GM19468 (cell line): ENCODE measurements around the gene ACTRT2.

Experiments used
- ATAC-seq: cut with Tn5 transposase; IDR thresholded peaks from one replicate; pipeline ENCODE4 v1.9.1; 2021; ENCODE audit warnings: mild to moderate bottlenecking, moderate library complexity, moderate number of reproducible peaks; ENCODE audit not compliant: unreplicated experiment; ENCODE audit errors: extremely low read depth

Gene ACTRT2

DNA sequence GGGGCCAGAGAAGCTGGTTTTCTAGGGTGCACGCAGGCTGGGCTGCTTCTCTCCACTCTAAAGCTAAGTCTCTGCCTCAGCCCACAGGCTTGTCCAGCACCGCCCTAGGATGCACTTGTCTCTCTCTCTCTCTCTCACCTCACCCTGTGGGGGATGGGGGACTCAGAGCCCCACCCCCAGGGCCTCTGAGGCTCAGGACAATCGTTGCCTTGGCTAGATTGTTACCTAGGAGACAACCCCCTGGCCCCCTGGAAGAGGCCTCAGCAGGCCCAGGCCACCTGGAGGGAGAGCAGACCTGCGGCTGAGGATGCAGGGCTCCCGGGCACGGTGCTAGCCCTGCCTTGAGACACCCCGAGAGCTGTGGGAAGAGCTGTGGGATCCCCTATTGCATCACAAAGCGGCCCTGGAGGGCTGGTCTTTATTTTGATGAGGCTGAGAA, at the start of gene ACTRT2:
TSS of gene ACTRT2 (plus strand) at position 235 of the 439 bp plus-strand sequence. CDS start 220 bp downstream, outside the sequence.
- no peak for ATAC-seq

DNA sequence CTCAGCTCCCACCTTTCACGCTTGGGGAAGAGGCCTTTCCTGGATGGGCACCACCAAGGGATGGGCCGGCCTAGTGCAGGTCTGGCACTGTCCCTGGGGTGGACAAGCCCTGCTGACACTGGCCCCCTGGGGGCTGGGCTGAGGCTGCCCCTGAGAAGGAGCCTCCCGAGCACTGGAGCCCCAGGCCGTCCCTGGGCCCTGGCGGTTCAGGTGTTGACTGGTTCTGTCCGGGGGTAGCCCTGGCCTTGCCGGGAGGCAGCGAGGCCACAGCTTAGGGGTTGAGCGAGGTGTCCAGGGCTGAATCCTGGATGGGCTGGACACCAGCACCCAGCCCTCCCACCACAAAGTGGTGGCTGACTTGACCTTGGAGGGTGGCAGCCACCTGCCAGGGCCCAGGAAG, 49.7 kb upstream of the ACTRT2 start:
- ATAC-seq, result no peak

DNA sequence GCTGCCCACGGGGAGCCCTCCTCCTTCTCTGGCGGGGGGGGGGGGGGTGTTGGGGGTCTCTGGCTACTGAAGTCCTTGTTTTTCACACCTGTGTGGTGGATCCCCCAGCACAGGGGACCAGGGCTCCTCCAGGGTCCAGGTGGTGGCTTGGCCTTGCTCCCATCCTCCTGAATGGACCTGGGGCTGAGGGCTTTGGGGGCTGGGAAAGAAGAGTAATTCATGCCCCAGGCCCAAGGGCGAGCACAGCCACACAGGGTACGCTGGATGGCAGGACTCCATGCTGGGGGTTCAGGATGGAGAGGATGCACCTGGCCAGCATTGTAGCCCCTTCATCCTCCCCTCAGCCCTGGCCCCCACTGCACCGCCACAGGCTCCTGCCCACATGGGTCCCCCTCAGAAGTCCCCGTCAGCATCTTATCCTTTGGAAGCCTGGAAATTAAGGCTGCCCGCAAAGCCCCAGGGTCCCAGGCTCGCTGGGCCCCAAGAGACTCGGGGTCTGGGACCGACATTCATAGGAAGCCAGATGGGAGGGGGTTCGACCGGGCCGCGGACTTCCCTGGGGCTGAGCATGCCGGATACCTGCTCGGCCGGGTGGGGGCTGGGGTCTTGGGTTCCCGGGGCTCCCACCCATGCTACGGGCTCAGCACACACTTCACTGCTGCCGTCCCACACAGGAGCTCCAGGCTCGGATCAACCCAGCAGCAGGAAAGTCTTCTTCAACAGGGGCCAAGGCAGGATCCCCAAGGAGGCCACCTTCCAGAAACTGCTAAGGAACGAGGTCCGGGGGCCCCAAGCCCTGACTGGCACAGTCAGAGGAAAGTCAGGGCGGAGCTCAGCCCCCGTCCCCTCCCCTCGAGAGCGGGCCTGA, 49.0 kb upstream of the ACTRT2 start:
- no peak for ATAC-seq

GRCh38 chr1:2972879-2973575, 48.2 kb upstream of the ACTRT2 start:
- ATAC-seq, result no peak

DNA sequence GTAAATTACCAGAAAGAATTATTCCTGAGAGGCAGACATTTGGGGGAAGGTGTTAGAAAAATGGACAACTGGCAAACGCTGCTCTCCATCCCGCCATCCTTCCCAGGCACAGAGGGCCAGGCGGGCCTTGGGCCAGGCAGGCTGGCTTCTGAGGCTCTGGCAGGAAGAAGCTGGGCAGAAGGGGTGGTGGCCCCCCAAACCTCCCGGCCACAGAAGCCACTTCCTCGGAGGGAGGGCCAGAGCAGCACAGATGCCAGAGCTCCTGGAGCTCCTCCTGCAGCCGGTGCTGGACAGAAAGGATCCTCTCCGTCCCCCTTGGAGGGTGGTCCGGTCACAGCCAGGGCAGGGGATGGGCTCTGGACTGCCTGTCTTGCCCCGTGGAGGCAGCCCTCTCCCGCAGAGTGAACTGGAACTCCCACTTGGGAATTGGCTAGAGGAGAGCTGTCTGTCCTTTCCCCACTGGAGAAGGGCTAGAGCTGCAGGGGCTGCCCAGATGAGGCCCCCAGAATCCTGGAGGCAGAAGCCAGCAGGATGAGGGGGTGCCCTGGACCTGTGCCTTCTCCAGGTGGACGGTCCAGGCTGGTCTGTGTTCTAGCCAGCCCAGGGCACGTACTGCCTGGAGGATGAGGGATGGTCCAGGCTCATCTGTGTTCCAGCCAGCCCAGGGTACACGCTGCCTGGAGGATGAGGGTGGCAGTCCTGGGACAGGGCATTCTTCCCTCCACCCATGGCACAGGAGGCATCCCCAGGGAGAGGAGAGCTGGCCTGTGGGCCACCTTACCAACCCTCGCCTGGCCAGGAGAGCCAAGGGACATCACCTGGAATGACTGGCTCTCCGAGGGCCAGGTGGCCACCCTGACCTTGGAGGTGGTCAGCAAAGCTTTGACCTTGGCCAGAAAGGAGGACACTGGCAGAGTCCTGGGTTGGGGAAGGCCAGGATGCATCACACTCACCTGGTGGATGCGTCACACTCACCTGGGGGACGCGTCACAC, 47.4 kb upstream of the ACTRT2 start:
- no peak for ATAC-seq

GRCh38 chr1:2974701-2975301, 46.5 kb upstream of the ACTRT2 start:
- ATAC-seq, result no peak

DNA sequence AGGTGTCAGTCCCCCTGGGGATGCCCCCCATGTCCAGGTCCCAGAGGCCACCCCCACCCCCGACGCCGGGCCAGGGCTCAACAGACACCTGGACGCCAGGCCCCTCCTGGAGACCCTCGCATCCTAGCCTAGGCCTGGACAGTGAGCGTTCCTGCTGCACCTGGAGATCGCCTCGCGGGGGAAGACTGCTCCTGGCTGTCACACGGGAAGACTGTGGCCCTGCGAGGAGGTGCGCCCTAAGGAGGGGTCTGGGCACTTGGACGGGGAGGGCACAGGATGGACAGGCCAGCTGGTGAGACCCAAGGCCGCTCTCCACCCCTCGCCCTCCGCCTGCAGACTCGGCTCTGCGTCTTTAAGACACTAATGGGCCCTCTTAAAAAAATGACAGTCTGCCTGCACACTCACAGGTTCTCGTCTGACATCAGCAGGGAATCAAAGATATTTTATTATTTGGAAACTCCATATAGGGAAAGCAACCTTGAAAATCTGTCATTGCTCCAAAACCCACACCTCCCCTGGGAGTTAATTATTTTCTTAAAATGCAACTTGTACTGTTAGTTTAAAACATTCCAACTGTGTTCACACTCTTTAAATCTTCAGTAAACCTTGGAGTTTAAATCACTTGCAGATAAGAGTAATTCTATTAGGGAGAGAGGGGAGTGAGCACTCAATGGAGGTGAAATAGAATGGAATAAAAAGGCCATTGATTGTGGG, 45.6 kb upstream of the ACTRT2 start:
- ATAC-seq, result no peak

GRCh38 chr1:2976180-2976562, 45.1 kb upstream of the ACTRT2 start:
- no peak for ATAC-seq

DNA sequence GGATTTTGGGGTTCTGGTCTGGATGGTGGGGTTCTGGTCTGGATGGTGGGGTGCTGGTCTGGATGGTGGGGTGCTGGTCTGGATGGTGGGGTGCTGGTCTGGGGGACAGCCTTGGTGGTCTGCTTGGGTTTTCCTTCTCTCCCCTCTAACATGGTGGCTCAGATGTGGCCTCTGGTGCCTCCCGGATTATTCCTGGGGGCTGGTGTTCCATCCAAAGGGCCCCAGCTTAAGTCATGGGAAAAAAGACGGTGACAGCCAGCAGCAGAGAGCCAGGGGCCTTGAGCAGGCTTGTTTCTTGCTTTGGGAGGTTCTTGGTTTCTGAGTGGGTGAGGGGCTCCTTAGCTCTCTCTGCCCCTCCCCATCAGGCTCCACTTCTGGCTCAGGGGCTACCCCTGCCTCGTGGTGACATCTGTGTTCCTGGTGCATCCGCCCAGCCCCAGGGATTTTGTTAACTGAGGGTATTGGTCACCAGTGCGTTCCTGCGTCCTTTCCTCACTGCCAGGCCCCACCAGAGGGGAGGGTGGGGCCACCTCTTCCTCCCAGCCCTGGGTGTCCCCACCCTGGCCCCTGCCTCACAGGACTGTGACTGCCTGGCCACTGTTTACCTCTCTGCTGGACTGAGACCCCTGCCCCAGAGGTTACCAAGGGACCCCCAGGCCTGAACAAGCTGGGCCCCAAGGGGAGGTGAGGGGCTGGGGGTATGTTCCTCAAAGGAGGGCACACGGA, 43.2 kb upstream of the ACTRT2 start:
- ATAC-seq, result no peak

GRCh38 chr1:2978691-2979190, 42.5 kb upstream of the ACTRT2 start:
- no peak for ATAC-seq

GRCh38 chr1:2979191-2980072, 41.8 kb upstream of the ACTRT2 start:
- ATAC-seq, result no peak

DNA sequence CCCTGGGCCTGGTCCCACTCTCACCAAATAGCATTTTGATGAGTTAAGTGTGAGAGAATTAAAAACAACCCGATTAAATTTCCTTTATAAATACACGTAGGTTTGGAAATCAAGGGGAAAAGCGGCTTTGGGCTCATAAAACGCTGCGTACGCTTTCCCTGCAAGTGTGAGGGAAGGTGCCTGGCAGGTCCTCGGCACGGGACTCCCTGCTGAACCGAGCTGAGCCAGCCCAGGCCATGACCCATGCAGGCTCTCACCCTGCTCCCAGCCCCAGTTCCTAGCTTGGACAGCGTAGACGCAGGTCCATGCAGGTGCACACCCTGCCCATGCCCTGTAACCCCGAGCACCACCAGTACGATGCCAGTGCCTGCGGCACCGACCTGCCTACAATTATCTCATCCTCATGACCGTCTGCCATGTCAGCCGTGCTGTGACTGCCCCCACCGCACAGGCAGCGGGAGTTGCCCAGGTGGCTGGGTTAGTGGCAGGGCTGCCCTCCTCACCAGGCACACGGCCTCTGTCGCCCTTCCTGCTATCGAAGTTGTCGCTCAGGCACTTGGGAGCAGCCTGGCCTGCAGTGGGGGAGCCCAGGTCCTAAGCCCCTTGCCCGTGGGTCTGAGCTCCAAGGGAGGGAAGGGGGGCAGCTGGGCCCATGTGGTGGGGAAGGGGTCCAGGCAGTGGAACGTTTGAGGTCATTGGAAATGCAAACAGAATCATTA, 41.0 kb upstream of the ACTRT2 start:
- no peak for ATAC-seq

DNA sequence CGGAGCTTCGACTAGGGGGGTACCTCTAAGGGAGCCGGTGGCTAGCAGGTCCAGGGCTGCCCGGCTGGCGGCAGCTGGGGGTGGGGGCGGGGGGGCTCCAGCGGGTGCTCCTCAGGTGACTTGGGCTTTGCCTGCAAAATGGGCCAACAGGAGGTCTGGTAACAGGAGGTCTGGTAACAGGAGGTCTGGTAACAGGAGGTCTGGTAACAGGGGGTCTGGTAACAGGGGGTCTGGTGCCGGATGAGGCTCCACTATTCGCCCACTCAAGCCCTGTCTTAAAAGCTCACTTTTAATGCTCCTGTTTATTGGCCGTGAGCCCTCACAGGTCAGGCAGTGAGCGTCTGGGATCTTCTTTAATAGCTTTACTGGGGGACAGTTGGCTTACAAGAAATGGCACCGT, 40.4 kb upstream of the ACTRT2 start:
- no peak for ATAC-seq

- no peak for ATAC-seq
Observed at GRCh38 chr1:2981388-2981787, 39.9 kb upstream of the ACTRT2 start.

DNA sequence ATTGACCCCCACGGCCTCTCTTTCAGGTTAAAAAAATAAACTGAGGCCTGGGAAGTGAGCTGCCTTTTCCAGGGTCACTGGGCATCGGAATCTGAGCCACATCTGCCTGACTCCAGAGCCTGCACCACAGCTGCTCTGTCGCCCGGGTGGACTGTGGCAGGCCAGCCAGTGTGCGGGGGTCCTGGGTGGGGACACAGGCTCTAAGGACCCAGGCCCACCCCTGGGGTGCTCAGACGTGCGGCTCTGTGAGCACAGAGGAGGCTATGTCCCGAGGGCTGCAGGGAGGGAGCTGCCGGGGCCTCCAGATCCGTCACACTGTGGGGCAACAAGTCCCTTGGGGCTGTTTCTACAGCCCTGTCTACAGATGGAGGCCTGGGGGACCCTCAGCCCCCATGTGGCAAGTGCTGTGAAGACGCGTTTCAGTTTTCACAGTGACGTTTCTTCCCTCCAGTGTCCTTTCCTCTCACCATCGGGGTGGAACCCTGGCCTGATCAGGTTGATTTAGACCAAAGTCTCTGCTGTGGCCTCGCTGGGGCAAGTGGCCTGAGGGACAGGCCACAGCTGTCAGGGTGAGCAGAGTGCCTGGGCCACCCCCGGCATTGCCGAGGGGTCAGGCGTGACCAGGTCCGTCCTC, 39.2 kb upstream of the ACTRT2 start:
- ATAC-seq, result no peak

GRCh38 chr1:2982615-2983318, 38.5 kb upstream of the ACTRT2 start:
- no peak for ATAC-seq
